Mucosa of descending colon (tissue), 3 donors: ENCODE measurements around the gene KBTBD2. TPM values are rescaled to one million over a fixed set of nuclear protein-coding genes. Genes with fewer than 3 reads are reported as not detected.
"Not testable (repeated sequence)": the region's sequence is repeated elsewhere in the genome, so short reads cannot be mapped to it uniquely, and the experiment has no call there.

Source experiments
- ATAC-seq: fragments of 200-7000 bp; cut with Tn5 transposase; one replicate; pipeline ENCODE4 v1.9.1; 2020; ENCODE audit warnings: mild to moderate bottlenecking, moderate library complexity
- DNase-seq, 3 donors: peaks; one replicate each; pipeline ENCODE4 v3.0.0-alpha.2; 2020
- H3K36me3 ChIP-seq: fragments of 200-600 bp; one replicate; pipeline ENCODE4 v1.8.0; 2021; ENCODE audit warnings: low read depth, mild to moderate bottlenecking
- H3K4me1 ChIP-seq: fragments of 200-600 bp; one replicate; pipeline ENCODE4 v1.8.0; 2021; ENCODE audit warnings: low read depth, mild to moderate bottlenecking
- H3K4me3 ChIP-seq: fragments of 200-600 bp; one replicate; pipeline ENCODE4 v1.8.0; 2021; ENCODE audit warnings: mild to moderate bottlenecking
- H3K9me3 ChIP-seq: fragments of 200-600 bp; one replicate; pipeline ENCODE4 v1.8.0; 2021; ENCODE audit warnings: mild to moderate bottlenecking
- intact Hi-C, 2 donors: fragments of 100-400 bp; cut with DNase I in 1 of 2; cut with micrococcal nuclease in 1 of 2; formaldehyde crosslinking; loops; one replicate each; pipeline versions ENCODE4 v1.11.0 to v1.11.1; 2022; cut with DNase I, micrococcal nuclease
- total RNA-seq, 3 donors: library from RNA; stranded (reverse); fragmentation: NEBNext Ultra II Directional in 2 of 3; extraction: Animal tissue kit (Norgen Biotek cat#: 25700) in 2 of 3; gene quantifications; one replicate each; pipeline versions ENCODE4 v1.2.1 to v1.2.4, GENCODE V29; 2021 to 2023
- TF ChIP-seq, protein P1 (sequence below): fragments of 200-600 bp; IDR thresholded peaks from one replicate; pipeline ENCODE4 v1.8.0; 2022; ENCODE audit warnings: antibody characterized with exemption, mild to moderate bottlenecking
- donor health status: DM: no; HTN: no; CAD: no; lungs with moderate emphysema.
- donor health status: DM: no; HTN: no; CAD: no.
- donor health status: DM: no; HTN: yes; CAD: no.

The KBTBD2 gene
- total RNA-seq, 3 donors from 2014 or later = 26.8 to 30.0 (median 26.9) TPM

- Histone ChIP-seq H3K4me1 (peaks cover 30% of the 10 kb centered on the region), H3K9me3 (no peaks in the 10 kb centered on the region), H3K4me3 (no peak overlapping the region), H3K36me3 (no peaks in the 10 kb centered on the region)
- ATAC-seq (no peak), DNase-seq (no peak)
- TF ChIP-seq, protein P1, sequence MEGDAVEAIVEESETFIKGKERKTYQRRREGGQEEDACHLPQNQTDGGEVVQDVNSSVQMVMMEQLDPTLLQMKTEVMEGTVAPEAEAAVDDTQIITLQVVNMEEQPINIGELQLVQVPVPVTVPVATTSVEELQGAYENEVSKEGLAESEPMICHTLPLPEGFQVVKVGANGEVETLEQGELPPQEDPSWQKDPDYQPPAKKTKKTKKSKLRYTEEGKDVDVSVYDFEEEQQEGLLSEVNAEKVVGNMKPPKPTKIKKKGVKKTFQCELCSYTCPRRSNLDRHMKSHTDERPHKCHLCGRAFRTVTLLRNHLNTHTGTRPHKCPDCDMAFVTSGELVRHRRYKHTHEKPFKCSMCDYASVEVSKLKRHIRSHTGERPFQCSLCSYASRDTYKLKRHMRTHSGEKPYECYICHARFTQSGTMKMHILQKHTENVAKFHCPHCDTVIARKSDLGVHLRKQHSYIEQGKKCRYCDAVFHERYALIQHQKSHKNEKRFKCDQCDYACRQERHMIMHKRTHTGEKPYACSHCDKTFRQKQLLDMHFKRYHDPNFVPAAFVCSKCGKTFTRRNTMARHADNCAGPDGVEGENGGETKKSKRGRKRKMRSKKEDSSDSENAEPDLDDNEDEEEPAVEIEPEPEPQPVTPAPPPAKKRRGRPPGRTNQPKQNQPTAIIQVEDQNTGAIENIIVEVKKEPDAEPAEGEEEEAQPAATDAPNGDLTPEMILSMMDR = no peak
- intact Hi-C loops = no loop called here
Measured at GRCh38 chr7:32887395-32887794, 4.2 kb downstream of the KBTBD2 start.

GRCh38 chr7:32881074-32881982 is 10.2 kb downstream of the KBTBD2 start:
- no peak overlapping the region for H3K4me3 ChIP-seq
- ATAC-seq (peak; percentile 10), DNase-seq (no peak)
- TF ChIP-seq, protein P1 = no peak
- no peaks in the 10 kb centered on the region for H3K36me3 ChIP-seq
- intact Hi-C loops = no loop called here
- H3K4me1 ChIP-seq = peaks cover 13% of the 10 kb centered on the region
- H3K9me3 ChIP-seq = no peaks in the 10 kb centered on the region

DNA sequence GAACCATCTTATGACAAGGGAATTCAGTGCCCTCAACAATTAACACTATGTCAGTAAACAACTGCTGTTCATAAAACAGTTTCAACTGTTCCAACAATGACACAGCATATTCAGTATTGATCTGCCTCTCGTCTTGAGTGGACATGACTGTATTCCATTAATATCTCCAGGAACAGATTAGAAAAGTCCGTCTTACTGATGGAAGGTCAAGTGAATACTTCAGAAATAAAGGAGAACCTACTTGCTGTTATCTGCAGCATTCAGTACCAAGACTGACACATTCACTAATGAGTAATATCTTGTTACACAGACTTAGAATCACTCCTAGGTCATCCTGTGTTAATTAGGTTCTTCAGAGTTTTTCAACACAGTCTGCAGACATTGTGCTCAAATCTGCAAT is 12.1 kb downstream of the KBTBD2 start:
- TF ChIP-seq, protein P1 = no peak
- intact Hi-C loops = no loop called here
- no peak for ATAC-seq

GRCh38 chr7:32878023-32878422 is 13.5 kb downstream of the KBTBD2 start:
- ATAC-seq, H3K36me3 ChIP-seq, intact Hi-C loops, H3K9me3 ChIP-seq, H3K4me3 ChIP-seq, DNase-seq: not testable (repeated sequence)
- H3K4me1 ChIP-seq = peaks cover 13% of the 10 kb centered on the region

More for the DNA sequence above, 12.1 kb downstream of the KBTBD2 start:
- Histone ChIP-seq H3K36me3 (no peaks in the 10 kb centered on the region), H3K9me3 (no peaks in the 10 kb centered on the region), H3K4me1 (peaks cover 13% of the 10 kb centered on the region), H3K4me3 (no peak overlapping the region)
- no peak for DNase-seq

DNA sequence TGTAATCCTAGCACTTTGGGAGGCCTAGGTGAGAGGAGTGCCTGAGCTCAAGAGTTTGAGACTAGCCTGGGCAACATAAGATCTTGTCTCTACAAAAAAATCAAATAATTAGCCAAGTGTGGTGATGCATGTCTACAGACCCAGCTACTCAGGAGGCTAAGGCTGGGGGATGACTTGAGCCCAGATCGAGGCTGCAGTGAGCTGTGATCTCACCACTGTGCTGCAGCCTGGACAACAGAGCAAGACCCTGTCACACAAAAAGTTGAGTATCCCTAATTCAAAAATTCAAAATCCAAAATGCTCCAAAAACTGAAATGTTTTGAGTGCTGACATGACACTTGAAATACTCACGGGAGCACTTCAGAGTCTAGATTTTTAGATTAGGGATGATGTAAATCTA is 19.1 kb downstream of the KBTBD2 start:
- ATAC-seq (no peak), DNase-seq (no peak)
- H3K4me1 ChIP-seq = no peaks in the 10 kb centered on the region
- no peaks in the 10 kb centered on the region for H3K36me3 ChIP-seq
- H3K4me3 ChIP-seq = no peak overlapping the region
- TF ChIP-seq, protein P1 = no peak
- no peaks in the 10 kb centered on the region for H3K9me3 ChIP-seq
- intact Hi-C loops = no loop called here

DNA sequence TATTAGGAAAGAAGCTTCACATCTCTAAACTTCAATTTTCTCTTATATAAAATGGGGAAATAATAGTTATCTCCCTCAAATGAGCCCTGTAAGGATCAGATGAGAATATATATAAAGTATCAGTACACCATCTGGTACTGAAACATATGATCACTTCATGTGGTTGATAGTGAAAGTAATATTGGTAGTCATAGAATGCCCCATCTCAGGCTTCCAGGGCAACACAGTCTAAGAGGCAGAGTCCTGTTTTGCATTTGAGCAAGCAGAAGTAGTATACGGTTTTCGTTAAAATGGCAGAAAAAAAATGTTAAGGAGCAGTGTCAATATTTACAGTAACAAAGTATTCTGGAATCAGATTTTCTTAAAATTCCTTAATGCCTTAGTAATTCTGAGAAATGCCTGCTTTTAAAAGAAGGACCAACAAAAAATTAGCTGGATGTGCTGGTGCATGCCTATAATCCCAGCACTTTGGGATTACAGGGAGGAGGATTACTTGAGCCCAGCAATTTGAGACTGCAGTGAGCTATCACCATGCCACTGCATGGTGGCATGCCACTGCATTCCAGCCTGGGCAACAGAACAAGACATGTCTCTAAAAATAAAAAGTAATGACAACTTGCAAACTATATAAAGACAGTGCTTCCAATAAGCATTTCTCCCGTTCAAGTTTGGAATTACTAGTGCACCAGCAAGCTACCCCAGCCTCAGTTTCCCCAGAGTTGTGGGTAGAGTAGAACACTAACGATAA is 19.8 kb downstream of the KBTBD2 start:
- DNase-seq (no peak), ATAC-seq (no peak)
- Histone ChIP-seq H3K4me3 (no peak overlapping the region), H3K36me3 (no peaks in the 10 kb centered on the region), H3K4me1 (no peaks in the 10 kb centered on the region), H3K9me3 (no peaks in the 10 kb centered on the region)
- intact Hi-C loops = no loop called here
- TF ChIP-seq, protein P1 = no peak
